Vagina (tissue), 2 donors: ENCODE results near the gene KLHL29.
A peak's percentile ranks its signal among the peaks of the same experiment; 100 is the strongest.

Source experiments
- CTCF ChIP-seq, 3 experiments: fragments of 450-650 bp in 2 of 3; fragments of 200-600 bp in 1 of 3; sonication (generic) in 1 of 3; IDR thresholded peaks; one replicate each; pipeline ENCODE4 v1.5.1; 2017 to 2019; ENCODE audit warnings: antibody characterized with exemption in 3 of 3, mild to moderate bottlenecking in 2 of 3, moderate library complexity in 2 of 3
- POLR2A ChIP-seq, 2 donors: fragments of 450-650 bp; IDR thresholded peaks; one replicate each; pipeline ENCODE4 v1.6.1; 2017; ENCODE audit warnings: antibody characterized with exemption in 2 of 2, mild to moderate bottlenecking in 2 of 2, moderate library complexity in 2 of 2
- POLR2AphosphoS5 ChIP-seq, 2 donors: sonication (generic); formaldehyde crosslinking; IDR thresholded peaks; one replicate each; pipeline ENCODE4 v1.9.0; 2017; ENCODE audit warnings: antibody characterized with exemption in 2 of 2, mild to moderate bottlenecking in 2 of 2, low read depth in 1 of 2; ENCODE audit not compliant: insufficient read depth in 1 of 2

GRCh38 chr2:23617811-23618215 lies 232.8 kb downstream of the KLHL29 start:
- TF ChIP-seq POLR2A (IDR thresholded peaks at IDR 0.05) (no peak), CTCF (IDR thresholded peaks at IDR 0.05) (no peak), POLR2AphosphoS5 (IDR thresholded peaks at IDR 0.05; ENCODE audit: insufficient read depth in 1 of 2, low read depth in 1 of 2) (peak; percentile 7 to 79)
